HG03575 (cell line): ENCODE results near the gene MORF4L2.

Experiments
- ATAC-seq: cut with Tn5 transposase; IDR thresholded peaks from one replicate; pipeline ENCODE4 v1.9.1; 2021; ENCODE audit not compliant: unreplicated experiment, insufficient number of reproducible peaks, low FRiP score; ENCODE audit errors: extremely low read depth

The MORF4L2 gene

DNA sequence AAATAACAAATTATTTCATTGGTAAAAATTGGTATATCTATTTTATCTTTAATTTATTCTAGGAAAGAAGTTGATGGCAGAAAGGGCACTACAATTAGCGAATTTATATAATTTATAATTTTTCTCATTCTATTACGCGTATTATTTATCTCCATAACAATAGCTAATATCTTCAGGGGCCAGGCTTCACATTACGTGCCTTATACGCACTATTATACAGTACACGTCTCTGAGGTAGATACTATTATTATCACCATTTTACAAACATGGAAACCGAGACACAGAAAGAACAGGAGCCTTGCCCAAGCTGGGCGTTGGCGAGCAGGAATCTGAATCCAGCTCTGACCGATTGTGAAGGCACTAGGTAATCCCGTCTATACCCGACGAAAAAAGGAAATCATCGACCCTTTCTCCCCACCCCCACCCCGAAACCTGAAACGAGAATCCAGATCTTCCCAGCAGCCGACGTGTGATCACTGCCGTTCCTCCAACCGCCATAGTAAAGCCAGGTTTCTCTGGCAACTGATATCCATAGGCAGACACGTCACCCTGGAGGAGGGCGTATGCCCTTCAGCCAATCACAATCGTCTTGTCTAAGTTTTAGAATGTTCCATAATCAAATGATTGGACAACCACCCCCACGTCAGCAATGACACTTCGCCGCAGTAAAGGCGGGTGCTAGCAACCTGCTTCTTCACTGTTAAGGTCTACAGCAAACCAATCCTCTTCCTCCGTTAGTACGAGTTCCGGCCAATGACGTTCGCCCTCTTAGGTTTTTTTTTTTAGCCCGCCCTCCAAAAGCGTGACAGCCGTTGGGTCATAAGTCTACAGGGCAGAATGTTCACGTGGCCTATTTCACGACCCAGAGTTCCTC is at the start of gene MORF4L2:
Gene MORF4L2, minus strand, starts transcription at position 501 of the 874 bp plus-strand sequence. CDS start 9,672 bp downstream, outside the sequence.
- ATAC-seq = peak; percentile 87

DNA sequence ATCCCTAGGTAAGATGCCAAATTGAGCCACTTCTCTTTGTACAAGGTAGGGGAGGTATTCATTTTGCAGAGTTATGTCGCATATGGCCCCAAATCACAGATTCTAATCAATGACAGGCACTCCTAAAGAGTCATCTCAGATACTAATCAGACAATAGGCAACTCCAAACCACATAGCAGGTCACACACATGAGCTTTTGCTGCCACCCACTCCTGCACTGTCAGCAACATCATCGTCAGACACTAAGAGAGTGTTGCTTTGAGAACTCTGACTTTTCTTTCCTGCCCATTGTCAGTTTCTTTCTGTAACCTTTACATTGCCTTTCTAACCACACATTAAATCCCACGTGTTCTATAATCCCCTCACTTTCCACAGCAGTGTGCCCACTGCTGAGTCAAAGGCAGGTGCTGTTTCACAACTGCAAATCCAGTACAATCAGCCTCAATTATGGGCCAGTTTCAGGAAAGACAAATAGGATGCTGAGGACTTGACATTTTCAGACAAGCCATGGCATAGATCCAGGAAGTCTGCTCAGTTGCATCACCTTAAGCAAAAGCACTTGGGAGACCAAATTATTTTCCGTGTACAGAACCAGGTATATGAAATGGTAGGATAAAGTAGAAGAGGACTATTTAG is 47.7 kb upstream of the MORF4L2 start:
- ATAC-seq = no peak

DNA sequence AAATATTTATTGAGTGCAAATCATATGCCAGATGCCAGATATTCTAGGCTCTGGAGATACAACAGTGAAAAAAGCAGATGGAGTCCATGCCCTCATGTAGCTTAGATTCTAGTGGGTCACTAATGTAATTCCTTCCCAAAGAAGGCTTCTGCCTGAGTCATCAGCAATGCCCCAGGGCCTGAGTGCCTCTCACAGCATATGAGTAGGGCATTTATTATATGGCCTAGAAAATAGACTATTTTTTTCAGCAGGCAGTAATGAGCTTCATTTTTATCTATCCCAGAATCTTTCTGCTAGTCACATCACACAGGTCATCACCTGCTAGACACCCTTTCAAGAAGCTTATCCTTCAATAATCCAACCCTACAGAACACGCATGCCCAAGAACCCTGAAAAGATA is 46.5 kb upstream of the MORF4L2 start:
- no peak for ATAC-seq

GRCh38 chrX:103730796-103731493 is 44.4 kb upstream of the MORF4L2 start:
- no peak for ATAC-seq

DNA sequence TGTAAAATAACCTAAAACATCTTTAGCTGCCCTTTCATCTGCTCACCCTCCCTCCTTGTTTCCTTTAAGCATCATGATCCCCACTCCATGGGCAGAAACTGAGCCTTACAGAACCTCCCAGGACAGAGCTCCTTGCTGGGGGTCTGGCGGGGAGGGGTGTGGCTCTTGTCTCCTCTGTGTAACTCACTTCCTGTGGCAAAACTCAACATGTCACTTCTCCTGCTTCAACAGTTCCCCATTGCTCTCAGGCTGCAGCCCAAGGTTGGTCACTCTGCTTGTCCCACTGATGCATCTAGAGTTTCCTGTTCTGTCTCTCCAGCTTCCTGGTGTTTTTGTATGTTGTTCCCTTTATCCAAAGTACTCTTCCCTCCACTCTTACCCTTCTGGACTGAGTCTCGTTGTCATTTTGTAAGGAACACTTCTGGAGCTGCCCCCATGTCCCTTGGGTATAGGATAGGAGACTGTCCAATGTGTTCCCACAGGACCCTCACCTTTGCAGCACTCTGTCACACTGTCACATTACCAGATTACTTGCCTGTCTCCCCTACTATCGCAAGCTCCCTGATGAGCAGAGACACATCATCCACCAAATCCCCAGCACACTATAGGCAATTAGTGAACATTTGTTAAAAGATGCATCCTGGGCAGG is 43.8 kb upstream of the MORF4L2 start:
- ATAC-seq = no peak

DNA sequence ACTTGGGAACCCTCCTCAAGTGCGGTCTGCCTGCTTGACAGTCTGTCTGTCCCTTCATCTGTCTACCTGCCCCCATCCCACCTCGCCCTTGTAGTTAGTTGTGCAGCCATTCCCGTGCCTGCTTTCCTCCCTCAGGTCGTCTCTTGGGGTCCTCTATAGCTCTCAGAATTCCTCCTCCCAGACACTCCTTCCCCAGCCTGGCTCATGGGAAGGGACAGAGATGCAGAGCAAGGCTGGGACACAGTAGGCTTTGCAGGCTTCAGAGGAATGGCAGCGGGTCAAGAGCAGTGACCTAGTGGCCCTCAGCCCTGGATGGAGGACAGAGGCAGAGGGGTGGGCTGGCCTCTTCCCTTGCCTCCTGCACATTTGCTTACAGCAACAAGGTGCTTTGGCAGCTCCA is 42.5 kb upstream of the MORF4L2 start:
- no peak for ATAC-seq

DNA sequence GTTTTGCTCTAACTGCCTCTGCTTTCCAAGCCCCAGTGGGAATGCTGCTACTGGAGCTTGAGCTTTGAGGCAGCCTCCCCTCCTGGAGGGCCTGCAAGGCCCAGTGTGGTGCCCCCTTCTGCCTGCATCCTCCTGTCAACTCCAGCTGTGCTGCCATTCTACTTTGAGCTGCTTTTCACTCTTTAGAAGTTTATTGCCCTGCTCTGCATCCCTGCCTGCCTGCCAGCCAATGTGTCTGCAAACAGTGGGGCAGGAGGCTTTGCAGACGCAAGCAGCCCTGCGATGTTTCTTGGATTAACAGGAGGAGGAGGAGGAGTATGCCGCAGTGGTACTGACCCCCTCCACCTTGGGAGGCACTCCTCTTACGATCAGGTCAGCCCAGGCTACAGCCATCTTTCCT is 40.6 kb upstream of the MORF4L2 start:
- ATAC-seq = no peak

DNA sequence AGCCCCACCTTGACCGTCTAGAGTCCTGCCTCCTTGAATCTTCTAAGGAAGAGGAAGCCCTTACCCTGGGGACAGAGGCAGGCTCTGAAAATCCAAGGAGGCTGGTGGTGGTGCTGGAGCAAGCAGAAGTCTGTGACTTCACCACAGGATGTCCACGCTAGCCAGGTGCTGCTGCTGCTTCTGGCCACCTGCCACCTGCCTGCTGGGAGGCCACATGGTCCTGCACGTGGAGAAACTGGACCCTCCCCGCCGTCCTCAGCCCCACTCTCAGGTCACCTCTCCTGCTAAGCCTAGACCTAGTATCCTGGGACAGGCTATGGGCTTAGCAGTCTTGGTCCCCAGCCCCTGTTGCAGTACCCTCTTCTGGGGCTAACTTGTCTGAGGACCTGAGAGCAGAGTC is 40.0 kb upstream of the MORF4L2 start:
- no peak for ATAC-seq

- no peak for ATAC-seq
Observed at GRCh38 chrX:103722505-103722904, 36.0 kb upstream of the MORF4L2 start.

DNA sequence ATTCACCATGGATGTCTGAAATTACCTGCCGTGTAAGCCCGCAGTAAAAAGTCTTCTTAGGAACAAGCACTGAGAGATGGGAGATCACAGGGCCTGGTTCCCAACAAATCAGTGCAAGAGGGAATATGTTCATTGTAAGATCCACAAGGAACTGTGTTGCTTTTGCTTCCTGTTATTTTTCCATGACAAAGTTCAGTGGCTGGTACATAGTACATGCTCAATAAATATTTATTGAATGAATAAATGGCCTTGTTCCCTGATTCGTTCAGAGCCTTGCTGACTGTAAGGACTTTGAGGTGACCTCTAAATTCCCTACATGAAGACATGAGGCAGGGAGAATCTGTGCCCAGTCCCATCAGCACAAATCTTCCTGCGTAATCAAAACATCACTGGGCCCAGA is 31.6 kb upstream of the MORF4L2 start:
- ATAC-seq = no peak

- no peak for ATAC-seq
Observed at GRCh38 chrX:103716962-103717361, 30.5 kb upstream of the MORF4L2 start.

- ATAC-seq = no peak
Observed at GRCh38 chrX:103710609-103711008, 24.1 kb upstream of the MORF4L2 start, which contains the start of gene TMEM31. Gene TMEM31 (plus strand): TSS chrX:103710909. CDS start chrX:103712259, 1,350 bp downstream.

GRCh38 chrX:103704863-103705262 is 18.4 kb upstream of the MORF4L2 start:
- no peak for ATAC-seq

DNA sequence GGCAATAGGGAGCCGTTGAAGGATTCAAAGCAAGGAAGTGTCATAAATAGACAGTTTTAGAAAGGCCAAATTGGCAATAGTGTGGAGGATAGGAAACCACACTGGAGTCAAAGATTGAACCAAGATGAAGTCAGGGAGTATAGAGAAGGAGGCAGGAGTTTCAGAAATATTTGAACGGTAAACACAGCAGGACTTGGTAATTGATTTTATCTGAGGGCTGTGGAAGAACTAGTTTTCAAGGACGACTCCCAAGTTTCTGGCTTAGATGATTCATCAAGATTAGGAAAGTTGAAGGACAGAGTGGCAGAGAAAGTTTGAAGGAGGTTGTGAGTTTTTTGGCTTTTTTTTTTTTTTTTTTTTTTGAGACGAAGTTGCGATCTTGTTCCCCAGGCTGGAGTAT is 12.7 kb upstream of the MORF4L2 start:
- no peak for ATAC-seq

GRCh38 chrX:103697687-103698086 is 11.2 kb upstream of the MORF4L2 start:
- no peak for ATAC-seq

GRCh38 chrX:103691059-103691458 is 4.6 kb upstream of the MORF4L2 start:
- no peak for ATAC-seq

DNA sequence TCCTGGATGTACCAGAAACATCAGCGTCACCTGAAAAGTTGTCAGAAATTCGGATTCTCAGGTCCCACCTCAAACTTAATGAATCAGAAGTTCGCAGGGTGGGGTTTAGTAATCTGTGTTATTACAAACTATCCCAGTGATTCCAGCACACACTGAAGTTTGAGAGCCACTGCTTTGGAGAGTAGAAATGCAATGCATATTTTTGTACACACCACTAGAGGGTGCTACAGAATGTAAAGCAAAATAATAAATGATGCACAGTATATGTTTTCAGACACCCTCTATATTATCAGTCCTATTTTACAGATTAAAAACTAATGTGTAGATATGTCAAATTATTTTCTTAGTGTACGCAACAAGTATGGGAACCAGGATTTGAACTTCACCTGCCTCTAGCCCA is 2.4 kb upstream of the MORF4L2 start:
- no peak for ATAC-seq

- no peak for ATAC-seq
Observed at GRCh38 chrX:103687696-103688201, 1.2 kb upstream of the MORF4L2 start.

DNA sequence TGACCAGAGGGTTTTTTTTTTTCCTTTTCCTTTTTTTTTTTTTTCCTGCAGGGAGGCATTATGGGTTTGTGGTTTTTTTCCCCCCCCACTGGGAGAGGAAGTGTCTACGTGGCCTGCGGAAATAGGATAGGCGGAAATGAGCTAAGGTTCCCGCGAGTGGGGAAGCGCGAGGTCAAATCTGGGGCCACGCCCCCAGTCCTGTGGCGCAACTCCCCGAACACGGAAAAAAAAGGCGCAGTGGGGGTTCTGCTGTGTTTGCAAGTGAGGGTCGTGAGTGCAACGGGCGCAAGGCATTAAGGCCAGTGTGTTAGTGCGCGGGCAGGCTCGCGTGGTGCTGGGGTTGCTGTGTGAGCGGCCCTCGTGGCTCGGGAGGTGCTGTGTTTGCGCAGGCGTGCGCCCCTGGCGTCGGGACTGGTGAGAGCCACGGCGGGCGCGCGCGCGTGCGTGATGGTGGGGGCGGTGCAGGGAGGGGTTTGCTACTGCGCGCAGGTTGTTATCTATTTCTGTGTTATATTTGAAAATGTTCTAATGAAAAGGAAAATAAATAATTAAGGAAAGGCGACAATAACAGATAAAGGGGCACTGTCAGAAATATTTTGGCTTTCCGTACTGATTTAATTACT is 685 bp upstream of the MORF4L2 start:
- peak; percentile 21 for ATAC-seq
